GM18520 (cell line): Measurements from ENCODE around the gene NECTIN1.

Experiments used
- ATAC-seq: cut with Tn5 transposase; IDR thresholded peaks from one replicate; pipeline ENCODE4 v1.9.1; 2021; ENCODE audit not compliant: unreplicated experiment

Gene NECTIN1

GRCh38 chr11:119728651-119729580 is at the start of gene NECTIN1:
NECTIN1 (minus strand) TSS chr11:119729200; CDS start chr11:119728553, 647 bp downstream.
- ATAC-seq, result peak; percentile 83

GRCh38 chr11:119778391-119779194 is 49.6 kb upstream of the NECTIN1 start:
- ATAC-seq, result no peak

GRCh38 chr11:119777940-119778339 is 48.9 kb upstream of the NECTIN1 start:
- no peak for ATAC-seq

- no peak for ATAC-seq
Measured at GRCh38 chr11:119776651-119777050, 47.7 kb upstream of the NECTIN1 start.

- ATAC-seq, result no peak
Measured at GRCh38 chr11:119776031-119776636, 47.1 kb upstream of the NECTIN1 start.

- no peak for ATAC-seq
Measured at GRCh38 chr11:119774172-119774763, 45.3 kb upstream of the NECTIN1 start.

- no peak for ATAC-seq
Measured at GRCh38 chr11:119772641-119773415, 43.8 kb upstream of the NECTIN1 start.

- ATAC-seq, result no peak
Measured at GRCh38 chr11:119772076-119772475, 43.1 kb upstream of the NECTIN1 start.

GRCh38 chr11:119771172-119771770 is 42.3 kb upstream of the NECTIN1 start:
- no peak for ATAC-seq

GRCh38 chr11:119765628-119766027 is 36.6 kb upstream of the NECTIN1 start:
- ATAC-seq, result no peak

GRCh38 chr11:119764108-119764868 is 35.3 kb upstream of the NECTIN1 start:
- no peak for ATAC-seq

- no peak for ATAC-seq
Measured at GRCh38 chr11:119763071-119763728, 34.2 kb upstream of the NECTIN1 start.

- ATAC-seq, result no peak
Measured at GRCh38 chr11:119759747-119760412, 30.9 kb upstream of the NECTIN1 start.

- no peak for ATAC-seq
Measured at GRCh38 chr11:119759324-119759723, 30.3 kb upstream of the NECTIN1 start.

- no peak for ATAC-seq
Measured at GRCh38 chr11:119758291-119758690, 29.3 kb upstream of the NECTIN1 start.

GRCh38 chr11:119757378-119757777 is 28.4 kb upstream of the NECTIN1 start:
- ATAC-seq, result no peak

GRCh38 chr11:119756169-119756865 is 27.3 kb upstream of the NECTIN1 start:
- no peak for ATAC-seq
